ENCODE data around the gene BARHL1.

Gene BARHL1

DNA sequence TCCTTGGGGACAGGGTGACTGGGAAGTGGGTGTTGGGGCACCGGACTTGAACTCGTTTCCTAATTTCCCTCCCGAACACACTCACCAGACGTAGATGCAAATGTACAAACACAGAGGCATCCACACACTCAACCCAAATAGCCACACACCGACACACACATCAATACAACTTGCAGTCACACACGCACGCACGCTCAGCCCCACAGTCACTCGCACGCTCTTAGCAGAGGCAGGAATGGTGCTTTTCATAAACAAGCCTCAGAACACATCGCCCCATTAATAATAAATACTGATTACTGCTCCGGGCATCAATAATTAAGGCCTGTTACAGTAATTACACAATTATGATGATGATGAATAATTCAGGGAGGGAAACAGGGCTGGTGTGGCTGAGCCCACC lies 5.7 kb downstream of the BARHL1 start:
- TF ChIP-seq GATA2 (IDR thresholded peaks at IDR 0.05; ENCODE audit: low read depth, low read length) (no peak), GATA3 (IDR thresholded peaks at IDR 0.05; ENCODE audit: low read depth, low read length) (no peak)

DNA sequence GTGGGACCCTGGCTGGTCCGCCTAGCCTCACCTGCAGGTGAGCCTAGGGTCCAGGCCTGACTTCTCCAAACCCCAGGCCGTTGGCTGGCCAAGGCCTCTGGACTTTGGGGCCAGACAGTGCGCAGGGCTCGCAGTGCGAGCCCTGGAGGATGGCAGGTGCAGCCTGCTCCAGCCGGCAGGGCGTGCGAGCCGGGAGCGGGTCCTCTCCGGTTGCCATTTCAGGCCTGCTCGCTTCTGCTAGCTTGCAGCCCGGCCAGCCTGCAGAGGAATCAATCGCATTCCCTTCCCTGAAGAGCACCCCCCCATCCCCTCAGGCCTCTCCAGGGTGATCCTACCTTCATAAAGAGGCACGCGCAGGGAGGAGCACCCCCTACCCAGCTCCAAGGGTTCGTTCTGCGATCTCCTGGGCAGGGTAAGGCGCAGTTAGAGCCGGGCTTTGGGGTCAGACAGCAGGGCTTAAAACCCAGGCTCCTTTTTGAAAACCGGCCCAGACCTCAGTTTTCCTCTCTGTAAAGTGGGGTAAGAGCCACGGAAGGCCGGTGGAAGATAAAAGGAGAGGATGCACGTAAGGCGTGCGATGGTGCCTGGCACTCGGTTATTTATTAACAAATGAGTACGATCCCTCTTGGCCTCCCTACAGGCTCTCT lies 6.2 kb downstream of the BARHL1 start:
- no peak for TF ChIP-seq GATA3 (IDR thresholded peaks at IDR 0.05; ENCODE audit: low read depth, low read length)
- TF ChIP-seq GATA2 (IDR thresholded peaks at IDR 0.05; ENCODE audit: low read depth, low read length): no peak

DNA sequence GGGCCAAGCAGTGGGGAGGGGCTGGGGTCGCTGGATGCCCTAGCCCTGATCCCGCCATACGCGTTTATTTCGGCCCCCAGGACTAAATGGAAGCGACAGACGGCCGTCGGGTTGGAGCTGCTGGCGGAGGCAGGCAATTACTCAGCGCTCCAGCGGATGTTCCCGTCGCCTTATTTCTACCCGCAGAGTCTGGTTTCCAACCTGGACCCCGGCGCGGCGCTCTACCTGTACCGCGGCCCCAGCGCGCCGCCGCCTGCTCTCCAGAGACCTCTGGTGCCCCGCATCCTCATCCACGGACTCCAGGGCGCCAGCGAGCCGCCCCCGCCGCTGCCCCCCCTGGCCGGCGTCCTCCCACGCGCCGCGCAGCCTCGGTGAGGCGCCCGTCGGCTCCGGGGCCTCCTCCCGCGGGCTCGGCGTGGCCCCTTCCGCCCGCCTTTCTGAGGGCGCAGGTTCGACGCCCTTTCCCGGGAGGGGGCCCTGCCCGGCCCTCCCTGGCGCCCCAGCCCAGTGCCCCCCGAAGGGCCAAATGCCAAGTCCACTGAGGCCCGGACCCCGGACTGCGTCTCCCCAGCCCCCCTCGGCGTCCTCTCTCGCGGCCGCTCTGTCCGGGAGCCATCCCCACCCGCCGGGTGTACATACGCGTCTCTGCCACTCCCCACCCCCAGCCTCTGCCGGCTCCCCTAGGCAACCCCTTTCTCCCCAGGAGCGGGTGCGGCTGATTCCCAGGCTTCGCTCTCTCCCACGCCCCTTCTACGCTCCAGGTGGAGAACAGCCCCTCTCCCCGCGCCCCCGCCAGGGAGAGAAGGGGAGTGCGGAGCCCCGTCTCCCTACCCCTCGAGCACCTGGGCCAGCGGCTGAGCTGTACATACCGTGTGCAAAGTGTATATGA lies 7.0 kb downstream of the BARHL1 start:
- TF ChIP-seq GATA2 (IDR thresholded peaks at IDR 0.05; ENCODE audit: low read depth, low read length) (no peak), GATA3 (IDR thresholded peaks at IDR 0.05; ENCODE audit: low read depth, low read length) (no peak)

DNA sequence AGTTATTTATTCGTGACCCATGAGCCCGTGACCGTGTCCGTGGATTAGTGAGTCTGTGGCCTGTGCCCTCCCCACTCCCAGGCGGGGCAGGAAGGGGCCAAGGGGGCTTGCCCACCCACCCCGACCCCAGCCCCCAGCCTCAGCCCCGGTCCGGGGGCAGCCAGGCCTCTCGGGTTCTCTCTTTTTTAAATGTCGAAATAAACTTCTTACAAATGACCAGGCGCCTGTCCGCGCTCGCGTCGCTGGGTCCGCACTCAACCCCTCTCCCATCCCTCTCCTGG lies 7.6 kb downstream of the BARHL1 start:
- TF ChIP-seq GATA2 (IDR thresholded peaks at IDR 0.05; ENCODE audit: low read depth, low read length) (no peak), GATA3 (IDR thresholded peaks at IDR 0.05; ENCODE audit: low read depth, low read length) (no peak)

DNA sequence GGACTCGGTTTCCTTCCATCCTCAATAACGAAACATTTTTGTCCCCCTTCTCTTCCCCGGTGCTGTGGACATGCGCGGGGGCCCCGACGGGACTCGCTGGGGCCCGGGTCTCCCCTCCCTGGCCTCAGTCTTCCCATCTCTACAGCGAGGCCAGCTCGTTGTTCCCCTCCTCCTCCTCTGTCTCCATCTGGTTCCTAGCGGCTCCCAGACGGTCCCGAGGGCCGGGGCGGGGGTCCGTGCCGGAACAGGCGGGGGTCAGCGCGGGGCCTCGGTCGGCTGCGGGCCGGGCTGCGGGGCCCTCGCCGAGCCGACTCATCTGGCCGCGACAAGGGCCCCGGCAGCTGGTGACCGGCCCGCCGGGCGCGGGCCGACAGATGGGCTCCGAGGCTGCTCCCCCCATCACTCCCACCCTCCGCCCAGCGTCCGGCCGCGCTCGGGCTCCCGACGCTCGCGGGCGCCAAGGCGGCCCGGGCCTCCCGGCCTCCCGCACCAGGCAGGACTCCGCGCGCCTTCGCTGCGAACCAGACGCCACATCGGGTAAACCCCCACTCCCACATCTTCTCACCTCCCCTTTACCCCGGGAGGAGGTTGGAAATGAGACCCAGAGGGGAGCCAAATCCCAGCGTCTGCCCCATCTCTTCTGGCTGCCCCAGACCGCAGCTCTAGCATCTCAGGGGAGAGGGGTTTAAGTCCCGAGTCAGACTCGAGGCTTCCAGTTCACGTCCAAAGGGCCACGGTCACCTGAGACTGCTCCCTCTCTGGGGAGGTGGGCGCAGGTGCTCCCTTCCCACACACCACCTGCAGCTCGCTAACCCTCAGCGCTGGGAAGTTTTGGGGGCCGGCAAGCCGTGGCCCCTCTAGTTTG lies 8.1 kb downstream of the BARHL1 start:
- TF ChIP-seq GATA3 (IDR thresholded peaks at IDR 0.05; ENCODE audit: low read depth, low read length) (no peak), GATA2 (IDR thresholded peaks at IDR 0.05; ENCODE audit: low read depth, low read length) (no peak)

DNA sequence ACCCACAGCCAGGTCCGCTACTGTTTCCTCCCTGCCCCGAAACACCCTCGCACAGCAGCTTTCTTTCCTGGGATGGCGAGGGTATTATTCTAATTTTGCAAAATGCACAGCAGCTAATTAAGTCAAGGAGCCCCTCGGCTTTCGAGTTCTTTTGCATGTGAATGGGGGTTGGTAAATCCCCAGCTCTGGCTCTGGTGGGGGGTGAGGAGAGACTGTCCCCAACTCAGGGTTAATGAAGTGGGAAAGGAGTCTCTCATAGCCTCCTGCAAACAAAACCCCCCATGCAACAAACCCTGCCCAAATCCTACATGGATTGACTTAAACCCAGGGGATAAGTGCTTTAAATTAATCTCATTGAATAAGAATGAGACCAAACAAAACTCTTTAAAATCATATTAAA lies 8.8 kb downstream of the BARHL1 start:
- no peak for TF ChIP-seq GATA3 (IDR thresholded peaks at IDR 0.05; ENCODE audit: low read depth, low read length)
- no peak for TF ChIP-seq GATA2 (IDR thresholded peaks at IDR 0.05; ENCODE audit: low read depth, low read length)

DNA sequence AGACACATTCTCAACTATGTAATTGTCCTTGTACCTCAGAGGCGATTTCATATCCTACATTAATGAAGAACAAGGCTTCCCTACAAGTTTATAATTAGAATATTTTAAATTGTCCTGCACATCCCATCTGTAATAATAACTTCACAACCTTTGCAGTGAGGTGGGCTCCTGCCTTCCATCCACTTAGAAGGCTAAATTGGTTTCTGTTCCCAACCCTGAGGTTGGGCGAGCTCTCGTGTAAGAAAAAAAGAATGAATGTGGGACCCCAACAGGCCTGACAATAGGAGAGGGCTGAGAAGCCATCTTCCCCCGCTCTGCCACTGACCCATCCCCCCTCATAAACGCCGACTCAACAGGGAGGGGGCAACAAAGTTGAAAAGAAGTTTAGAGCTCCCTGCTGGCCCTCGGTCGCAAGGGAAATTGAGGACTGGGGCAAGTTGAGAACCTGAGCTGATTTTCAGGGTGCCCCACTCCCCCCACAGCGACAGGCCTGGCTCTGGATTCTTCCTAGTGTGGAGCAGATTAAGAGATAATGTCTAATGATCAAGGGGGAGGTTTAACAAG lies 9.4 kb downstream of the BARHL1 start:
- TF ChIP-seq GATA3 (IDR thresholded peaks at IDR 0.05; ENCODE audit: low read depth, low read length) (no peak), GATA2 (IDR thresholded peaks at IDR 0.05; ENCODE audit: low read depth, low read length) (no peak)

DNA sequence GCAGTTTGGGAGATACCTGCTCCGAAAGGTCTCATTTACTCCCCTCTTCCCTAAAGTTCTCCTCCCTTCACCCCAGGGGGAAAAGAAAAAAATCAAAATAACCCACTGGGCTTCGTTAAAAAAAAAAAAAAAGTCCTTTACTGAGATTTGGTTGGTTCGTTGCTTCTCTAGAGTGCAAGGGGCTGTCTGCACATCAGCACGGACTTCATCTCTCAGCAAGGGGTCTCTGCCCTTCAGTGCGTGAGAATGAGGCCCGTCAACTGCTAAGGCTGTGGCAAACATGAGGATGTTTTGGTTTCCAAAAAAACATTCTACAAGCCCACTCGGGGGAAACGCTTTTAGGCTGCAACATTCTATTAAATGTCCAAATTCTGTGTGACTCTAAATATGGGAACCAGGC lies 10.0 kb downstream of the BARHL1 start:
- TF ChIP-seq GATA2 (IDR thresholded peaks at IDR 0.05; ENCODE audit: low read depth, low read length) (no peak), GATA3 (IDR thresholded peaks at IDR 0.05; ENCODE audit: low read depth, low read length) (no peak)

DNA sequence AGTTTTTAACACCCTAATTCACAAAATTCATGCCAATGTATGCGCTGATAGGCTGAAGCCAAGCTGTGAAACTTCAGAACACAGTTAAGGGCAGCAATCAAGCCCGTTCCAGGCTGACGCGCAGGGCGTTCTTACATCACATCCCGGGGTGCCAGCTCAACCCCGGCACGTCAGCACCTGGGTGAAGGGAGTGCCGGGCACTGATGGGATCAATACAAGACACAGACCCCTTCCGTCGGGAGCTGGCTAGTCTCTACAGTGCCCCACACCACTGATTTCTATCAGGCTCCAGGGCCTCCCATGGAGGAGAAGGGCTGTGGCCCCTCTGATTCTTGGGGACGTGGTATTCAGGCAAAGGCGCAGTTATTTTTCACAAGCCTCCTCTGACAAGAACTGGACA lies 12.0 kb downstream of the BARHL1 start:
- TF ChIP-seq GATA3 (IDR thresholded peaks at IDR 0.05; ENCODE audit: low read depth, low read length): no peak
- no peak for TF ChIP-seq GATA2 (IDR thresholded peaks at IDR 0.05; ENCODE audit: low read depth, low read length)

DNA sequence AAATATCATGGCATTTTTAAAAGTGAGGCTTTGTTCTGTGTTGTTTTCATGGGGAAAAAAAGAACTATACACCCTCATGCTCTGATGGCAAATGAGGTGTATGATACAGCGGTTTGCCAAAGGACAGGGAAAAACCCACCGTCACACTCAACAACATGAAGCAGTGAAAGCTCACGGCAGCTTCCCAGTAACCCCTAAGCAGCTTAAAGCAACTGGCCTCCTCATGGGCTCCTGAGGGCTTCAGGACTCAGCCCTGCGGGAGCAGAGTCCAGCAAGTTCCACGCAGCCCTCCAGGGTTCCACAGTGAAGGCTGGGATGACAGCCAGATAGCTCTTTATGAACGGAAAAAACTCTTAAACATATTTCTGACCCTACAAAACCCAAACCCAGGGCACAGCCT lies 12.9 kb downstream of the BARHL1 start:
- TF ChIP-seq GATA3 (IDR thresholded peaks at IDR 0.05; ENCODE audit: low read depth, low read length) (no peak), GATA2 (IDR thresholded peaks at IDR 0.05; ENCODE audit: low read depth, low read length) (no peak)

DNA sequence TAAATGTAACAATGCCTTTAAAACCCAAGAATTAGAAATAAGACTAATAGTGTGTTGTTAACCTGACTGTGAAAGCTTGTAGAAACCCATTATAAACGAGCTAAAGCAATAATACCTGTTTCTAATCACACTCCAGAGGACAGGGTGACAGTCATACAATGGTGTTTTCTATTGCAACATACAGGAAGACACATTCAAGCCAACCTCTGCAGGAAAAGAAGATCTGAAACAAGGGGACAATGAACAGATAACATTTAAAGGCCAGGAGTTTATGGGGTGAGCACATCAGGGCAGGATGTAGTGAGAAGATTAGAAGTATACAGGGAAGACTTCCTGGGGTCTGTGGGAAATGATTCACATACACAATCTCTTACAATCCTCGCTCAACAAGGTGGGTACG lies 13.8 kb downstream of the BARHL1 start:
- TF ChIP-seq GATA3 (IDR thresholded peaks at IDR 0.05; ENCODE audit: low read depth, low read length): no peak
- no peak for TF ChIP-seq GATA2 (IDR thresholded peaks at IDR 0.05; ENCODE audit: low read depth, low read length)

DNA sequence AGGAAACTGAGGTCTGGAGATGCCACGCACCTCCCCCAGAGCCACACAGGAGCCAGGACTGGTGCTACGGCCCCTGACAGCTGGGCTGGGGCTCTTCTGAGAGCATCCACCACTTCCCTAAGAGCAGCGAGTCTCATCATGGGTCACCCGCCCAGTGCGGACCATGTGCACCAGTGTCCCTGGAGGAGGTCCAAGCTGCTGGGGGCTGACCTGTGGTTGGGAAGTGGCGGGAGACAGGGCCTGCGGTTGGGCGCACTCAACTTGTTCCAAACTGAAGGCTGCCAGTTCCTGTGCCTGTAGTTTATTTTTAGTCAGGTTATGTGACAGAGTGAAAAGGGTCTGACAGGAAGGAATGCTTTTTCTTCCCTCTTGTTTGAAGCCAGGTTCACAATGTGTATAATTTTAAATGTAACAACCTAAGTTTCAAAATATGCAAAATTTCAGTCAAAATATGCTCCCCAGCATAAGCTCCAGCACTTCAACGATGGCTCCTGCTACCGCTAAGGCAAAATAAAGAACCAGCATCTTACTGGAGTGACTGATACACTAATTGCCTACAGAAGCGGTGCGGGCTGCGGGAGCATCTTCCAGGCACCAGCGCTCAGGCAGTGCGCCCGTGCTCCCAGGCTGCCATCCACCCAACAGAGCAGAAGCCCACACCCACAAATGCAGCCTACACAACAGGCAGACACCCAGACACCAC lies 14.8 kb downstream of the BARHL1 start:
- no peak for TF ChIP-seq GATA3 (IDR thresholded peaks at IDR 0.05; ENCODE audit: low read depth, low read length)
- no peak for TF ChIP-seq GATA2 (IDR thresholded peaks at IDR 0.05; ENCODE audit: low read depth, low read length)

DNA sequence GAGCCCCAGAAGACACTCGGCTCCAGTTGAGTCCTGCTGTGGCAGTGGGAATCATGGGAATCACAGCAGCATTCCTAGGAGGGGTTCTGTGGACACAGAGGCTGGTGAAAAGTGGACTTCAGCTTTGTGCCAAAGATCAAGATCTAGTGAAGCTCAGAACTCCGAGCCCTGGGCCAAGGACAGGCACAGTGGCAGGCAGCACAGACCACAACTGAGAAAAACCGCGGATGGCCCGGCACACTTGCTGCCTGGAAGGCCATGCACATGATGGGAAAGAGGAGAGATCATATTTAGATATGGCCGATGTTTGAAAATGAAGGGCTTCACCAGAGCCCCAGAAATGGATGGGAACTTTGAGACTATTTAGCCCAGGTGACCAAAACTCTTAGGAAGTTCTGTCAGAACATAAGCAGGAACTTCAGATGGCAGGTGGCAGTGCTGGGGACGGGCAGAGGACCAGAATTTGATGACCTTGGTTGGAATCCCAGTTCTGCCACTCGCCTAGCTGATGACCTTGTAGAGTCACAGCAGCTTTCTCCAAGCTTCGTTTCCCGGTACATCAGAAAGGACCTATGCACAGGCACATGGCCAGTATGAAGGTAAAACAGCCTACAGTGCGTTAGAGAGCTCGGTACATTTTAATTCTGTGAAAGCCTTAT lies 18.0 kb downstream of the BARHL1 start:
- TF ChIP-seq GATA2 (IDR thresholded peaks at IDR 0.05; ENCODE audit: low read depth, low read length) (no peak), GATA3 (IDR thresholded peaks at IDR 0.05; ENCODE audit: low read depth, low read length) (no peak)

Data from SH-SY5Y (cell line).